Fibroblast of villous mesenchyme (primary cell): Measurements from ENCODE around the gene PIKFYVE. TPM values are rescaled to one million over a fixed set of nuclear protein-coding genes. Genes with fewer than 3 reads are reported as not detected.
"Not testable (repeated sequence)": the region's sequence is repeated elsewhere in the genome, so short reads cannot be mapped to it uniquely, and the experiment has no call there.

ENCODE experiments used
- DNase-seq: peaks from one replicate; pipeline ENCODE4 v3.0.0-alpha.2; 2010; ENCODE audit warnings: low read depth
- H3K4me3 ChIP-seq: 2 replicates; pipeline ENCODE4 v1.5.1; 2011; ENCODE audit warnings: low read depth, mild to moderate bottlenecking, low read length
- total RNA-seq: library from RNA; depleted of rRNA; stranded (reverse); fragments of >200 nt; gene quantifications from 2 replicates; pipeline ENCODE4 v1.2.3, GENCODE V29; 2012
- TF ChIP-seq, protein P1 (sequence below): IDR thresholded peaks from 2 replicates; pipeline ENCODE4 v1.5.1; 2012; ENCODE audit warnings: low read depth, mild to moderate bottlenecking, low read length; ENCODE audit not compliant: insufficient read depth

Gene PIKFYVE
- total RNA-seq, 1 donor = 46.6 TPM

DNA sequence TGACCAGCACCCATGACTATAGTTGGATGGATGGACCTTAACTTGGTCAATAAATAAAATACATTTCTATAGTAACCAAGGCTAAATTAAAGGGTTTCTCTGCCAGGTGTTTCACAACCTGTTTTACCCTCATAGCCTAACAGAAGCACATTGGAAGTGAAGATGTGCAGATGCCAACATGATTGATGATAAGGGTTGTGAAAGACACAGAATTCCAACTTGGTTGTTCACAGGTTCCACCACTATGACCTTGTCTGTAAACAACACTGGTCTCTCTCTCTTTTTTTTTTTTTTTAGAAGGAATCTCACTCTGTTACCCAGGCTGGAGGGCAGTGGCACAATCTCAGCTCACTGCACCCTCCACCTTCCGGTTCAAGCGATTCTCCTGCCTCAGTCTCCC lies 103.0 kb downstream of the PIKFYVE start:
- DNase-seq = peak; percentile 46
- TF ChIP-seq, protein P1, sequence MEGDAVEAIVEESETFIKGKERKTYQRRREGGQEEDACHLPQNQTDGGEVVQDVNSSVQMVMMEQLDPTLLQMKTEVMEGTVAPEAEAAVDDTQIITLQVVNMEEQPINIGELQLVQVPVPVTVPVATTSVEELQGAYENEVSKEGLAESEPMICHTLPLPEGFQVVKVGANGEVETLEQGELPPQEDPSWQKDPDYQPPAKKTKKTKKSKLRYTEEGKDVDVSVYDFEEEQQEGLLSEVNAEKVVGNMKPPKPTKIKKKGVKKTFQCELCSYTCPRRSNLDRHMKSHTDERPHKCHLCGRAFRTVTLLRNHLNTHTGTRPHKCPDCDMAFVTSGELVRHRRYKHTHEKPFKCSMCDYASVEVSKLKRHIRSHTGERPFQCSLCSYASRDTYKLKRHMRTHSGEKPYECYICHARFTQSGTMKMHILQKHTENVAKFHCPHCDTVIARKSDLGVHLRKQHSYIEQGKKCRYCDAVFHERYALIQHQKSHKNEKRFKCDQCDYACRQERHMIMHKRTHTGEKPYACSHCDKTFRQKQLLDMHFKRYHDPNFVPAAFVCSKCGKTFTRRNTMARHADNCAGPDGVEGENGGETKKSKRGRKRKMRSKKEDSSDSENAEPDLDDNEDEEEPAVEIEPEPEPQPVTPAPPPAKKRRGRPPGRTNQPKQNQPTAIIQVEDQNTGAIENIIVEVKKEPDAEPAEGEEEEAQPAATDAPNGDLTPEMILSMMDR = no peak

DNA sequence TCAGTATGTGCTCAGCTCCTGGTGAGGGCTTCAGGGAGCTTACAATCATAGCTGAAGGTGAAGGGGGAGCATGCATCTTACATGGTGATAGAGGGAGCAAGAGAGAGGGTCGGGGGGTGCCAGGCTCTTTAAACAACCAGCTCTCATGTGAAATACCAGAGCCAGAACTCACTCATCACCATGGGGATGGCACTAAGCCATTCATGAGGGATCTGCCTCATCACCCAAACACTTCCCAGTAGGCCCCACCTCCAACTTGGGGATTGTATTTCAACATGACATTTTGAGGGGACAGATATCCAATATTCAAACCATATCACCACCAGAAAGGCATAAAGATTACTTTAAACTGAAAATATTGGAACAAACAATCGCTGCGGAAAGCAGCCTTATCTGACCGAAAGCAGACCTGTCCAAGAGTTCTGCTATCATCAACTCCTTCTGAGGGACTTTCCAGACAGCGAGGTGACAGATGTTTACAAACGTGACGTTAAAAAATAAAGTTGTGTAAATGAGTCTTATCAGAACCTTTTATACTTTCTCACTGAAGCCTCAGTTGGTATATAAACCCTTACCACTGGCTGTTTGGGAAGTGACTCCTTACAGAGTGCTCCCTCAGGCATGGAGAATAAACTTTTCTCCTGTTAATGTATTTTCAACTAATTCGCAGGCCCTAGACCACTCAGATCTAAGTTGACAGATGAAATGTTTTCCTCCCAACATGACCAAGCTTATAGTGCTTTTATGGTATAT lies 105.0 kb downstream of the PIKFYVE start:
- DNase-seq = no peak
- no peak overlapping the region for H3K4me3 ChIP-seq
- TF ChIP-seq, protein P1 = no peak

More for the DNA sequence above, 103.0 kb downstream of the PIKFYVE start:
- no peak overlapping the region for H3K4me3 ChIP-seq

DNA sequence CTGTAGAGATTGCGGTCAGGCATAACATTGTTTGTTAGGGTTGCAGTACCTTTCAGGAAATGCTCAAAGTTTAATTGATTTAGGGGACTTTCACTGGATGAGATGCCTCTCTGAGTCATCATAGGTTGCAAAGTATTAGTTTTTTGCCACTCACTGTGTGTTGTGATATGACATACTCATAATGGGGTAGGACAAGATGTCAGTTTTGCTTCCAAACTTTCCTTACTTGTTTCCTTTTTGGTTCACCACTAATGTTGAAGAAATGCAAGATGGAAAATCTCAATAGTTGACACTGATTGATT lies 105.5 kb downstream of the PIKFYVE start:
- TF ChIP-seq, protein P1 = no peak
- no peak overlapping the region for H3K4me3 ChIP-seq
- DNase-seq = no peak

DNA sequence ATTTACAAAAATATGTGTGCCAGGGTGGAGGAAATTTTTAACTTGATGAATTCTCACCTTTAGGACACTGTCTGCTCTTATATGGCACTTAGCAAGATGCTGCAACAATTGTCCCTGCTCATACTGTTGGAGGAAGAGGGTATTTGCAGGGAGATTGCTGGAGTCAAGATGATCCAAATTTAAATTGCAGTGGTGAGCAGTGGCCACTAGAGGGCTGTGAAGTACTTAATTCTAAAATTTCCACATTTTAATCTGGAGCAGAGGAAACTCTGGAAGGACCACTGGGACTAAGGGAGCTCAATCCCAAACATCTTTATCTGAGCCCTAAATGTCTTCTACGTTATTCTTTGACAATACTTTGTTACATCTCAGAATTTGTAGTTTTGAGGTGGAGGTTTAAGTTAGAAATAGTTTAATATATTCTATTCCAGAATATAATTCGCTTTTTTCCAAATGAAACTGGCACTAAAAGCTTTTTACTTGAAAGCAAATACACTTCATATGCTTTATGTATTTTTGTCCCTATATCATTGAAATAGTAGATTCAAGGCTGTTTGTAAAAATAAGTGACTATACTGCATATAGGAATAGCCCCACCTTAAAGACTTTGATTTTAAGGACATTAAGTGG lies 107.5 kb downstream of the PIKFYVE start:
- peak; percentile 57 for DNase-seq
- H3K4me3 ChIP-seq = no peak overlapping the region
- TF ChIP-seq, protein P1 = peak; percentile 80

DNA sequence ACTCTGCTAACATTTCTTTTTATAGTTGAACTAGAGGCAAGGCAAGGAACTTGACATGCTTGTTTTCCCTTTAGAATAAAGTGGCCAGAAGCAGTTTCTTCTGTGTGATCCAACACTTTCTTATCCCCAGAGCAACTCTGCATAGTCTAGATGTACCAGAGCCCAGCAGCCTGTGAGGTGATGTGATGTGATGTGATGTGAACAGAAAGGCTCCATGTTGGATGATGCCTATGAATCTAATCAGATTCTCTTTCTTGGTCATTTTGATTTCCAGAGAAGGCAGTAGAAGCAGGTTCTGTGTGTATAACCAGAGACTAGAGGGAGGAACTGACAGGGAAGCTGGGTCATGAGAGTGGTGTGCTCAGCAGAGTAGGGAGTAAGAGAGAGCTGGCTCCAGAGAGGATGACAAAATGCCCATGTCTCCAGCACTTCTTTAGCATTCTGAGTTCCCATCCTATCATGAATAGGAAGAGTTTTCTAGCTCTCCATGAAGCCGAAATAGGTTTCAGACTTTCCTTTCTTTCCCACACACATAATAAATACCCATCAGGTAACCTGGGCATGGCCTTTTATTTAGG lies 109.5 kb downstream of the PIKFYVE start:
- TF ChIP-seq, protein P1 = no peak
- no peak overlapping the region for H3K4me3 ChIP-seq

DNA sequence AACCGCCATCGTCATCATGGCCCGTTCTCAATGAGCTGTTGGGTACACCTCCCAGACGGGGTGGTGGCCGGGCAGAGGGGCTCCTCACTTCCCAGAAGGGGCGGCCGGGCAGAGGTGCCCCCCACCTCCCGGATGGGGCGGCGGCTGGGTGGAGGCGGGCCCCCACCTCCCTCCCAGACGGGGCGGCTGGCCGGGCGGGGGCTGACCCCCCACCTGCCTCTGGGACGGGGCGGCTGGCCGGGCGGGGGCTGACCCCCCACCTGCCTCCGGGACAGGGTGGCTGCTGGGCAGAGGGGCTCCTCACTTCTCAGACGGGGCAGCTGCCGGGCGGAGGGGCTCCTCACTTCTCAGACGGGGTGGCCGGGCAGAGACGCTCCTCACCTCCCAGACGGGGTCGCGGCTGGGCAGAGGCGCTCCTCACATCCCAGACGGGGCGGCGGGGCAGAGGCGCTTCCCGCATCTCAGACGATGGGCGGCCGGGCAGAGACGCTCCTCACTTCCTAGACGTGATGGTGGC lies 111.3 kb downstream of the PIKFYVE start:
- H3K4me3 ChIP-seq, DNase-seq: not testable (repeated sequence)

More for the DNA sequence above, 109.5 kb downstream of the PIKFYVE start:
- DNase-seq = no peak

DNA sequence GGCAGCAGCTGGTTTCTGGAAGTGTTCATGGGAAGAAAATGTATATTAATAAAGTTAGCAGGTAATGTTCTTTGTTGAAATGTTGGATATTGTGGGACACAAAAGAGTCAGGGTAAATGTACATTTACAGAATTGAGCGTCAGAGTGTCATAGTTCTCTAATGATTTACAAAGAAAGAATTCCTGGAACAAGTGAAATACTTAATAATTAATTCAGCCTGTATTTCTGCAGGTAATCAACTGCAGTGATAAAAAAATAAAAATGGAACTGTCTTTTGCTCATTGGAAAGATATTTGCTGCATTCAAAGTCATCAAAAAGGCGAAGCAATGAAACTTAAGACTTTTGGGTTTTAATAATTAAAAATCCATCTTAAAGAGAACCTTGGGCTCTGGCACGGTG lies 113.1 kb downstream of the PIKFYVE start:
- no peak overlapping the region for H3K4me3 ChIP-seq
- no peak for DNase-seq
- TF ChIP-seq, protein P1 = no peak
